Activated gamma-delta T cell treated with anti-CD3 and anti-CD28 coated beads, Interleukin-2, amount 50 U/mL, for 16 hours (primary cell): ENCODE measurements around the gene BRIP1.
"Not testable (repeated sequence)": the region's sequence is repeated elsewhere in the genome, so short reads cannot be mapped to it uniquely, and the experiment has no call there.

Experiments used
- DNase-seq: peaks from one replicate; pipeline ENCODE4 v3.0.0-alpha.2; 2020; ENCODE audit warnings: low read depth

Gene BRIP1

DNA sequence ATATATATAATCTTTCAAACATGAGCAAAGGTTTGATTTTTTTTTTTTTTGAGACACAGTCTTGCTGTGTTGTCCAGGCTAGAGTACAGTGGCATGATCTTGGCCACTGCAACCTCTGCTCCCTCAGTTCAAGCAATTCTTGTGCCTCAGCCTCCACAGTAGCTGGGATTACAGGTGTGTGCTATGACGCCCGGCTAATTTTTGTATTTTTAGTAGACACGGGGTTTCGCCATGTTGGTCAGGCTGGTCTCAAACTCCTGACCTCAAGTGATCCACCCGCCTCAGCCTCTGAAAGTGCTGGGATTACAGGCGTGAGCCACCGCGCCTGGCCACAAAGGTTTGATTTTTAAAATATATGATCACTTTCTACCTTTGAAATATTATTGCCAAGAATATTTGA is 135.5 kb downstream of the BRIP1 start:
- DNase-seq = not testable (repeated sequence)

DNA sequence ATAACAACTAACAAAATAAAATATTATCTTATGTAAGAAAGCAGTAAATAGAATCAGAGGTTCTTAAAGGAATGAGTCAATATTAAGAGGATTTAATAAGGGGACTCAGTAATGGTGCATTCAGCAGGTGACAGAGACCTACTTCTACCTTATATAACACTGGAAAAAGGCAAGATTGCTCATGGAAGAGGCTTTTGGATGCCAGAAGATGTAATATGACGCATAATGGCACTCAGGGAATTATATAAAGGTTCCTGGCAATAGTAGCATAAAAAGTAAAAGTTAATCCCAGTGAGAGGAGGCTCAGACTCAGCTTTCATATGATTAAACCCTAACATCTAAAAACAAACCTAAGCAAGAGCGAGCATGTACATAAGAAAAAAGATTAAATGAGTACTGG is 136.4 kb downstream of the BRIP1 start:
- no peak for DNase-seq

DNA sequence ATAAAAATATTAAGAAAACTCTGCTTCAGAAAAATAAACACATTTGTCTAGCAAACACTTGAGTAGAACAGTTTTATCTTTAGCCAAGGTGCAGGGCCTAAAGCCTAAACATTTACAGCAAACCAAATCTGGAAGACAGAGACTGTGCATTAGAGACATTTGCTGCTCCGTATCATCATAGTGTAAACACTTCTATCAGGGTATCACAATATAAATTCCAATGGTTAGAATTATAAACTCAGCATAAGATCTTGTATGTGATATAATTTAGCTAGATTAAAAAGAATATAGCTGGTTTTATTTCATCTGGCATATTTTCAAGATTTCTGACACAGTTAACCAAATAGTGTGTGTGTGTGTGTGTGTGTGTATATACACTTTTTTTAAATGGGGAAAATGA is 138.6 kb downstream of the BRIP1 start:
- no peak for DNase-seq

DNA sequence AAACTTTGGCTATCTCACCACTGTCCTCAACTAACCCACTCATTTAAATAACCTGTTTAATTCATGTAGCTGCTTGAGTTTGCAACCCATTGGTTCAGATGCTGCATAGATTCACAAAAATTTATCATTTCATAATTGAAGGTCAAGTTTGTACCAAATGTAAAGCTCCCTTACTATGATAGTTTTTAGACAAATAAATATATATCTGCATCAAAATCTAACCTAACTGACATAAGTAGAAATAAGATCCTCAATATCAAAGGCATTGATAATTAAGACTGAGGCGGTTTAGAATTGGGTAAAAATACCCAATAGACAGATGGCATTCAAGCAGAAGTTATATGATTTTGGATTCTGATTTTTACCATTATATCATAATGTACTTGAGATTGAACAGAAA is 139.4 kb downstream of the BRIP1 start:
- DNase-seq = no peak

DNA sequence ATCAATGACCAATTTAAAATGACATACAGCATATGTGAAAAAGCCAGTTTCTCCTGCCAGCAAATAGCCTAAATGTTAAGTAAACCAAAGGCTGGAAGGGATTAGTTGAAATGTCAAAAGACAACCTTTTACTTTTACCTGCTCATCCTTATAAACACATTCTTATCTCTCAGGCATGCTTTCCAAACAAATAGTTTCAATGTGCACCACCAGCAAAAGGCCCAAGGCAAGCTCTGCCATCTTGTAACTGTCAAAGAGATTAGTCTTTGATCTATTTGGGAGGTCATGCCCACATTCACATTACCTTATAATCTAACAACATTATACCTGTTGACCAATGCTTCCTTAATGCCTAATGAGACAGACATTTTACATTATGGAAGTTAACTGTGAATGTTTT is 140.1 kb downstream of the BRIP1 start:
- no peak for DNase-seq

DNA sequence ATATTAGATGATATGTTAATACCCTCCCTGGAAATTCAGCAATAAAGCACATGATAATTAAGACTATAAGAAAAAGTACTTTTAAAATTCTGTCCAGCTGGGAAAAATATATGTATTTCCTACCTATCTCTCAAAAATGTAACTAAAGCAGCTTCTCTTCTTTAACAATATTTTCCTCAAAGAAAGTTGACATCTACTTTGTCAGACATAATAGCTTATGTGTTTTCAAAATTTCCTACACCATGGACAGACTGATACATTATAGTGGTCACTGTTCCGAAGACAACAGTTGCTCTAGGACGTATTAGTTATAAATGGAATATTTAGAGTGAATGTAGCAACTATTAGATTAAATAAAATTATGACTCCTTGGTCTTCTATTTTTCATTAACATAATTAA is 140.9 kb downstream of the BRIP1 start:
- DNase-seq = no peak

DNA sequence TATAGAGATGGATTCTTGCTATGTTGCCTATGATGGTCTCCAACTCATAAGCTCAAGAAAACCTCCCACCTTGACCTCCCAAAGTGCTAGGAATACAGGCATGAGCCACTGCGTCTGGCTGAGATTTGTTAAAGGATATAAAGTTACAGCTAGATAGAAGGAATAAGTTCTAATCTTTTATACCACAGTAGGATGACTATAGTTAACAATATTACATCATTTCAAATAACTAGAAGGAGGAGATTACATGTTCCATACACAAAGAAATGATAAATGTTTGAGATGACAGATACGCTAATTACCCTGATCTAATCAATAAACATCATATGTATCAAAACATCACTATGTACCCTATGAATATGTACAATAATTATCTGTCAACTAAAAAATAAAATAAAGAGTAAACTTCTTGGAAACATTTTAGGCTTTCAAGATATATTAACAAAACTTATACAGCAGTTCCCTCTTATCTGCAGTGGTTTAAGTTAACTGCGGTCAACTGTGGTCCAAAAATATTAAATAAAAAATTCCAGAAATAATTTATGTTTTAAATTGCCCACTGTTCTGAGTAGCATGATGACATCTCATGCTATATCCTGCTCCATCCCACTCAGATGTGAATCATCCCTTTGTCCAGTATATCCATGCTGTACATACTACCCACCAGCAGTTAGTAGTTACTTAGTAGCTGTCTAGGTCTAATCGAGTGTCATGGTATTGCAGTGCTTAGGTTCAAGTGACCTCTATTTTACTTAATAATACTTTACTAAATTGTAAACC is 143.1 kb downstream of the BRIP1 start:
- DNase-seq = no peak

DNA sequence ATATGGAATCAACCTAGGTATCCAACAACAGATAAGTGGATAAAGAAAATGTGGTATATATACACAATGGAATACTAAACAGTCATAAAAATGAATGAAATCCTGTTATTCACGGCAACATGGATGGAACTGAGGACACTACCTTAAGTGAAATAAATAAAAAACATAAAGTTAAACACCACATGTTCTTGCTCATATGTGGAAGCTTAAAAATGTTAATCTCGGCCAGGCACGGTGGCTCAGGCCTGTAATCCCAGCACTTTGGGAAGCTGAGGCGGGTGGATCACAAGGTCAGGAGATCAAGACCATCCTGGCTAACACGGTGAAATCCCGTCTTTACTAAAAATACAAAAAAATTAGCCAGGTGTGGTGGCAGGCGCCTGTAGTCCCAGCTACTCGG is 144.1 kb downstream of the BRIP1 start:
- not testable (repeated sequence) for DNase-seq

DNA sequence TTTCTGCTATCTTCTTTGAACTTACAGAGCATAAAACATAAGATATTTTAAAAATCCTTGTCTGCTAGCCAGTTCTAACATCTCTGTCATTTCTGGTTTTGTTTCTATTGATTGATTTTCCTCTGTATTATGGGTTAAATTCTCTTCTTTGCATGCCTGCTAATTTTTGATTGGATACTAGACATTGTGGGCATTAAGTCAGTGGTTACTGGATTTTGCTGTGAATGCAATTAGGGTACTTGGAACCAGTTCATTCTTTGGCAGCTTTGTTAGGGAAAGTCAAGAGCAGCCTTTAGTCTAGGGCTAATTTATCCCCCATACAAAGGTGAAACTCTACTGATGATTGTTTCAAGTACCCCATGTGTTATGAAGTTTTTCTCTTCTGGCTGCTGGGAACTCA is 145.3 kb downstream of the BRIP1 start:
- no peak for DNase-seq

DNA sequence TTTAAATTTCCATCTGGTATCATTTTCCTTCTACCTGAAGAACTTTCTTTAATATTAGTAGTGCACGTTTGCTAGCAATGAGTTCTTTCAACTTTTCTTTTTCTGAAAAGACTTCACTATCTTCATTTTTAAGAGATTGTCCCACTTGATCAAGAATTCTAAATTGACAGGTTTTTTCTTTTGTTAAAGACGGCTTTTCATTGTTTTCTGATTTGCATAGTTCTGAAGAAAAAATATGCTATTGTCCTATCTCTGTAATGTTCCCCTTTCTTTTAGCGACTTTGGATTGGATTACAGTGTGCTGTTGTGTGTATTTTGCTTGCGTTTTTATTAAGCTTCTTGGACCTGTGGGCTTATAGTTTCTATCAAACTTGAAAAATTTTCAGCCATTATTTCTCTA is 146.0 kb downstream of the BRIP1 start:
- no peak for DNase-seq

DNA sequence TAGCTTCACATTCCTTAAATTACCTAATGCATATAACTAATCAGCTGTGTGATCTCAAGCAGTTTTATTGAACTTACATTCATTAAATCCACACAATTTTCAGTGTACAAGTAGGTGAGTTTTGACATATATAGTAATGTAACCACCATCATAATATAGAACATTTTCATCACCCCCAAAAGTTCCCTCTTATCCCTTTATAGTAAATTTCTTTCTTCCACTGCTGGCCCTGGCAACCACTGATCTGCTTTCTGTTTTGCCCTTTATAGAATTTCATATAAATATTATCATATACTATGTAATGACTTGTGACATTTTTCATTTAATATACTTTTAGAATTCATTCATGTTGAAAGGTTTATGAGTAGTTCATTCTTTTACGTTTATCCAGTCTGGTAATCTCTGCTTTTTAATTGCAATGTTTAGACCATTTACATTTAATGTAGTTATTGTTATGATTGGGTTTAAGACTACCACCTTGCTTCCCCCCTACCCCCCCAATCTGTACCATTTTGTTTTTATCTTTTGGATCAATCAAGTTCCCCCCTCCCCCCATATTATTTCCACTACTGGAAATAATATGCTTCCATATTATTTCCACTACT is 147.0 kb downstream of the BRIP1 start:
- no peak for DNase-seq

DNA sequence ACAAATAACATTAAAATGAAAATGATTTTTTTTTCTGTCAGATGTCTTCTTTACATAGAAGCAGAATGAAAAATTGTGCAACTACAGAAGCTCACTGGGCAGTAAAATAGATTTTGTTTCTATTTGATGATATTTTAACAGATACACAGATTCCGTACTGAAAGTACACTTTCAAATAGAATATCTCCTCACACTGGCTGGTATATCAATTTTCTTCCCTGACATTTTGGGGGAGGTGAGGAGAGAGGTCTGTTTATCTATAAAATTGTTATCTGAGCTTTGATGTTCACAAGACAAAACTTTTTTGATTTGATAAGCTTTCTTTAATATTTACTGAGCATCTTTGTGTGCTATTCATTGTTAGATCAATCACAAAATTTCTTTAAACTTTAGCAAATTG is 148.0 kb downstream of the BRIP1 start:
- DNase-seq = no peak

DNA sequence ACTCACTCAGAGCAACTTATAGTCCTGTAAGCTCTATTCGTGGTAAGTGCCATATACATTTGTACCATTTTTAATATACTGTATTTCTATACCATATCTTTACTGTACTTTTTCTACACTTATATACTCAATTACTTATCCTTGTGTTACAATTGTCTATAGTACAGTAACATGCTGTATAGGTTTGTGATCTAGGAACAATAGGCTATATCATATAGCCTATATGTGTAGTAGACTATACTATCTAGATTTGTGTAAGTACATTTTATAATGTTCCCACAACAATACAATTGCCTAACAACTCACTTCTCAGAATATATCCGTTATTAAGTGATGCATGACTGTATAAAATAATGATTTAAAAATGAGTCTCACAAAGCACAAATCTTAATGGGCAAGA is 149.0 kb downstream of the BRIP1 start:
- no peak for DNase-seq

DNA sequence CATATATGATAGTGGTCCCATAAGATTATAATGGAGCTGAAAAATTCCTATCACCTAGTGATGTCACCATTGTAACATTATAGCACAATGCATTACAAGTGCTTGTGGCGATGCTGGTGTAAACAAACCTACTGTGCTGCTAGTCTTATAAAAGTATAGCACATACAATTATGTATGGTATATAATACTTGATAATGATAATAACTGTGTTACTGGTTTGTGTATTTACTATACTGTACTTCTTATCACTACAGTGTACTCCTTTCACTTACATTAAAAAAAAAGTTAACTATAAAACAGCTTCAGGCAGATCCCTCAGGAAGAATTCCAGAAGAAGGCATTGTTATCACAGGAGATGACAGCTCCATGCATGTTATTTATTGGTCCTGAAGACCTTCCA is 150.3 kb downstream of the BRIP1 start:
- DNase-seq = no peak

DNA sequence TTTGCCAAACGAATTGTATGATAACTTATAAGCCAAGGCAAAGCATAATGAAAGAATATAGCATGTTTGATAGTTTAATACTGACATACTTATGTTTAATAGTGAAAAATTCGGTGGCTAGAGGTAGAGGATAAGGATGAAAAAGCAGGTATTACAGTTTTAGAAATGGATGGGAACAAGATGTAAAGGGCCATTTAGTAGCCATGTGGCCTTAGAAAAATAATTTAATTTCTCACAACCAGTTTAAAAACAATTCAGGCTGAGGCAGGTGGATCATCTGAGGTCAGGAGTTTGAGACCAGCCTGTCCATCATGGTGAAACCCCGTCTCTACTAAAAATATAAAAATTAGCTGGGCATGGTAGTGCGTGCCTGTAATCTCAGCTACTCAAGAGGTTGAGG is 152.8 kb downstream of the BRIP1 start:
- no peak for DNase-seq

DNA sequence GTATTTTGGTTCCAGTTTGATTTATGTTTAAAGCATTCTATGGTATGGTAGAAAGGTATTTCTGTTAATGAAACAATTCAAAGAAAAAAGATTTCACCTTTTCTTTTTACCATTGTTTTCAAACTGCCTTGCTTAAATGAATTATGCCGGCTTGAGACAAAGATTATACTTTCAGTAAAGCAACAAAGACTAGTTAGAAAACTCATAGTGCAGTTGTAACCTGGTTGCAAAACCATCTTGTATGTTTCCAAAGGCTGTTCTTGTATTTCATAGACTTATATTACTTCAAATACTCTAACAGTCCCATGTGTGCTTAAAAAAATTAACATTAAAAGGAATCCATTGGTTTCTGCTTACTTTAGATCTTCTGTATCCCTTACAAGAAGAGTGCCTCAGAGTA is 153.8 kb downstream of the BRIP1 start:
- no peak for DNase-seq

DNA sequence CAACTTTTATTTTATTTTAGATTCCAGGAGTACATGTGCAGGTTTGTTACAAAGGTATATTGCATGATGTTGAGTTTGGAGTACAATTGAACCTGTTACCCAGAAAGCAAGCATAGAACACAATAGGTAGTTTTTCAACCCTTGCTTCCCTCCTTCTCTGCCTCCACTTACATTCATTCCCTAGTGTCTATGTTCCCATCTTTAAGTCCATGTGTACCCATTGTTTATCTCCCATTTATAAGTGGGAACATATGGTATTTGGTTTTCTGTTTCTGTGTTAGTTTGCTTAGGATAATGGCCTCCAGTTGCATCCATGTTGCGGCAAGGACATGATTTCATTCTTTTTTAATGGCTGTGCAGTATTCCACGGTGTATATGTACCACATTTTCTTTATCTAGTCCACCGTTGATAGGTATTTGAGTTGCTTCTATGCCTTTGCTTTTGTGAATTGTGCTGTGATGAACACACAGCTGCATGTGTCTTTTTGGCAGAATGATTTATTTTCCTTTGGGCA is 158.3 kb downstream of the BRIP1 start:
- DNase-seq = no peak

DNA sequence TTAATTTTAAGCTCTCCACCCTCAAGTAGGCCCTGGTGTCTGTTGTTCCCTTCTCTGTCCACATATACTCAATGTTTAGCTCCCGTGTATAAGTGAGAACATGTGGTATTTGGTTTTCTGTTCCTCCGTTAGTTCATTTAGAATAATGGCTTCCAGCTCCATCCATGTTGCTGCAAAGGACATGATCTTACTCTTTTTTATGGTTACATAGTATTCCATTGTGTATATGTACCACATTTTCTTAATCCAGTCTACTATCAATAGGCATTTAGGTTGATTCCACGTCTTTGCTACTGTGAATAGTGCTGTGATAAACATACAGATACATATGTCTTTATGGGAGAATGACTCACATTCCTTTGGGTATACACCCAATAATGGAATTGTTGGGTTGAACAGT is 160.9 kb downstream of the BRIP1 start:
- DNase-seq = no peak

DNA sequence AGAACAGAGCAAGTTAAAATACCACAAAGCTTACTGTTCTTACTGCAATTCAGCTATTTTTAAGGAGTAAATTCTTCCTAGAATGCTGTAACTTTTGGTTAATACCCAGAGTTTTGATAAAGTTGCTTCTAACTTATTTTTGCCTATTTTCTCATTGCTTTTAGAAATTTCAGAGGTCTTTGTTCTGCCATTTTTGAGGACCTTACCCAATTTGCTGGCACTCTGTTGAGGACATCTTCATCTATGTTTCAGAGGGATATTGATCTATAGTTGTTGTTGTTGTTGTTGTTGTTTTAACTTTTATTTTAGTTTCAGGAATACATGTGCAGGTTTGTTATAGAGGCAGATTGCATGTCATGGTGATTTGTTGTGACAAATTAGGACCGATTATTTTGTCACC is 161.3 kb downstream of the BRIP1 start:
- no peak for DNase-seq

DNA sequence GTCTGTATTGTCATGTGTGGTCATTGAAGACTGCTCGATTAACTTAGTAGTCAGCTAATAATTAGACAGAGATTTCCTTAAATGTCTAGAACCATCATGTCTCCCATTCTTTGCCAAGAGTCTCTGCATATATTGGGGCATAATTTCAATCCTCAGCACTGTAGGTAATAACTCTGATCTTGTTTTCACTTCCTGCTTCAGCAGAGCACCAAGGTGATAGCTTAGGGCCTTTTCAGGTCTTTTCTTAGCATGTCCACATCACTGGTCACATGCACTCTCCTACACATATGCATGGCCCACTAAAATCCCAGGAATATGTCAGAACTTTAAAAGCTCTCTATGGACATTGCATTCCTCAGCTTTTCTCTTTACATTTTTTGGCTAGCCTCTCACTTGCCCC is 162.0 kb downstream of the BRIP1 start:
- no peak for DNase-seq

DNA sequence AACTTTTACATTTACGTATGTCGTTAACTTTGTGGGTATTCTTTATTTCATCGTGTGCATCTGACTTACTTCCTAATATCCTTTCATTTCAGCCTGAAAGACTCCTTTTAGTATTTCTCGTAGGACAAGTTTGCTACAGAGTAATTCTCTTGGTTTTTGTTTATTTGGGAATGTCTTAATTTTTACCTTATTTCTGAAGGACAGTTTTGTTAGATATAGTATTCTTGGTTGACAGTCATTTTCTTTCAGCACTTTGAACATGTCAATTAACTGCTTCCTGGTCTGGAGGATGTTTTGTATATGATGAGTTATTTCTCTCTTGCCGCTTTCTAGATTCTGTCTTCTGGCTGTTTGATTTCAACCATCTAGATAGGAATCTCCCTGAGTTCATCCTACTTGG is 163.1 kb downstream of the BRIP1 start:
- no peak for DNase-seq

DNA sequence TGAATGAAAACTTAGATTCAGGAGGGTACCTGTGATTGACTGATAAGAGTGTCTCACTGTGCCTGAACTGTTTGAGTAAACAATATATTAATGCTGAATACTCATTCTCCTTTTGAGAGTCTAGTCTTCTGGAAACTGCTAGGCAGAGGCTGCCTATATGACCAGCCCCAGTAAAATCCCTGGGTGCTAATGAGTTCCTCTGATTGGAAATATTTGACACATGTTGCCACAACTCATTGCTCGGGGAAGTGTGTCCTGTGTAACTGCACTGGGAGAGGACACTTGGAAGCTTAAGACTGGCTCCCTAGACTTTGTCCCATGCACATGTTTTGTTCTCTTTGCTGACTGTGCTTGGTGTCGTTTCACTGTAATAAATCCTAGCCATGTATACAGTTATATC is 163.6 kb downstream of the BRIP1 start:
- DNase-seq = no peak

DNA sequence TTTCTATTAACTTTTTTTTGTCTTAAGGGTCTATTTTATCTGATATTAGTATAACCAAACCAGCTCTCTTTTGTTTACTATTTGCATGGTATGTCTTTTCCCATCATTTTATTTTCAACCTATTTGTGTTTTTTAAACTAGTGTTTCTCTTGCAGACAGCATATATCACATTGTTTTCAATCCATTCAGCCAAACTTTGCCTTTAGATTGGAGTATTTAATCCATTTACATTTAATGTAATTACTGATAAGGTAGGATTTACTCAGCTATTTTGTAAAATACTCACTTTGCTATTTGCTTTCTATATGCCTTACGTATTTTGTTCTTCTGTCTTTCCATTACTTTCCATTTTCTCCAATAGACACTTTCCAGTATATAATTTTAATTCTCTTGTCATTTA is 164.3 kb downstream of the BRIP1 start:
- DNase-seq = no peak

DNA sequence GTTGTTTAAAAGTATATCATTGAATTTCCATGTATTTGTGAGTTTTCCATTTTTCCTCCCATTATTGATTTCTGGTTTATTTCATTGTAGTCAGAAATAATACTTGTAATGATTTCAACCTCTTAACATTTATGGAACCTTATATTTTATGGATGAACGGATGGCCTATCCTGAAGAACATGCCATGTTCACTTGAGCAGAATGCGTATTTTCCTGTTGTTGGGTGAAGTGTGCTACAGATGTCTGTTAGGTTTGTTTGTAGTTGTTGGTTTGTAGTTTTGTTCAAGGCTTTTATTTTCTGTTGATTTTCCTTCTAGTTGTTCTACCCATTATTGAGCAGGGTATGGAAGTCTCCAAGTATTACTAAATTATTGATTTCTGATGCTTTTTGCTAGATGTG is 165.1 kb downstream of the BRIP1 start:
- no peak for DNase-seq
